Activated T-cell treated with anti-CD3 and anti-CD28 coated beads, Interleukin-2, amount 50 U/mL, for 24 hours (primary cell): Measurements from ENCODE around the gene SLIT1.

ENCODE experiments used
- DNase-seq: peaks from one replicate; pipeline ENCODE4 v3.0.0-alpha.2; 2020
- H3K27ac Mint-ChIP-seq: 2 replicates; pipeline ENCODE4 v1.8.0; 2020; ENCODE audit warnings: mild to moderate bottlenecking, mixed read lengths
- H3K27me3 Mint-ChIP-seq: 2 replicates; pipeline ENCODE4 v1.8.0; 2020; ENCODE audit warnings: mixed read lengths
- H3K36me3 Mint-ChIP-seq: 2 replicates; pipeline ENCODE4 v1.8.0; 2020; ENCODE audit warnings: low read depth, mixed read lengths
- H3K4me1 Mint-ChIP-seq: 2 replicates; pipeline ENCODE4 v1.8.0; 2020; ENCODE audit warnings: low read depth, mixed read lengths
- H3K4me3 Mint-ChIP-seq: 2 replicates; pipeline ENCODE4 v1.8.0; 2020; ENCODE audit warnings: mild to moderate bottlenecking, moderate library complexity, mixed read lengths
- H3K9me3 Mint-ChIP-seq: 2 replicates; pipeline ENCODE4 v1.8.0; 2020; ENCODE audit warnings: mixed read lengths

The SLIT1 gene

DNA sequence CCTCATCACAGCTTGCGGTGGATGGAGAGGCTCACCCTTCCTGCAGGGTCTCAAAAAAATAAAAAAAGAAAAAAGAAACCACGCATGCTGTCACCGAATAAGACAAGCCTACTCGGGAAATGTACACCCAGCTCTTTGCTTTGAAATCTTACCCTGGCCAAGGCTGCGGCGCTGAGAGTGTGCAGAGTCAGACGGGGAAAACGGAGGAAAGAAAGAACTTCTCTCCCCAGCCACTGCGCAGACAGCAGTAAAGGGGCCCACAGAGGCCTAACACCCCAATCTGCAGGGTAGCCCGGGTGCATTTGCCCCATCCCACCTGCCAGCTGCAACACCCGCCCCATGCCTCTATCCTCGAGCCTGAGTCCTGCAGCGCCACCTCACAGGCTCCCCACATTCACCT is 14.8 kb downstream of the SLIT1 start:
- DNase-seq: no peak
- H3K4me1 Mint-ChIP-seq: no peaks in the 10 kb centered on the region
- no peaks in the 10 kb centered on the region for H3K9me3 Mint-ChIP-seq
- no peaks in the 10 kb centered on the region for H3K36me3 Mint-ChIP-seq
- H3K4me3 Mint-ChIP-seq: no peak overlapping the region
- H3K27ac Mint-ChIP-seq: no peak overlapping the region
- peaks cover 23% of the 10 kb centered on the region for H3K27me3 Mint-ChIP-seq

DNA sequence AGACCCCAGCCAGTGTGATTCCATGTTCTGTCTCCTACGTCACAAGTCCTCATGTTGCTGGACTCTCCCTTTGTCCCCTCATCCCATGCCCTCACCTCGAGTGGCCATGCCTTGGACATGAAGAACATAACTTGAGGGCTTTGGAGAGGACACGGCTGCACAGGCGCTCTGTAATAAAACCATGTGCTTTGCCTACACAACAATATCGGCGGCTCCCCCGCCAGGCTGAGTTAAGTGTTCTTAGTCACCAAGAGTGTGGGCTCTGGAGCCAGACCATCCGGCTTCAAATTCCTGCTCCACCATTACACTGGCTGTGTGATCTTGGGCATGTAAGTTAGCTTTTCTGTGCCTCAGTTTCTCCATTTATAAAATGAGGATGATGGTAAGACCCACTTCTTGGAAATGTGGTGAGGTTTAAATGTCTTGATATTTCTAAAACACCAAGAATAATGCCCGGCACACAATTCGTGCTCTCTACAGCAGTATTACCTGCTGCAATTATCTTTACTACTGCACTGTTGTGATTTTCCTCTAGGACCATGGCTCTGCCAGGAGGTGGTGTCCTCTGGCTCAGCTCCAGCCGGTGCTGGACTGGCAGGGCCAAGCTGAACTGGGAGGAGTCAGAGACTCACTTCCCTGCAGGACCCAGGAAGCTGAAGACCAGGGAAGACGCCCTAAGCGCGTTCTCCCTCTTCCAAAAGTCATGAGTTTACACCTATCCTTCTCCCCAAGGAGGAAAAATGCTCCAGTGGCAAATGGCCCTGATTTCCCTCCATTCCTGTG is 15.7 kb downstream of the SLIT1 start:
- Mint-ChIP-seq H3K27me3 (peaks cover 23% of the 10 kb centered on the region), H3K36me3 (no peaks in the 10 kb centered on the region), H3K27ac (no peak overlapping the region), H3K4me1 (no peaks in the 10 kb centered on the region), H3K9me3 (no peaks in the 10 kb centered on the region), H3K4me3 (no peak overlapping the region)
- DNase-seq: no peak

- Mint-ChIP-seq H3K36me3 (no peaks in the 10 kb centered on the region), H3K27ac (no peak overlapping the region), H3K9me3 (no peaks in the 10 kb centered on the region), H3K4me3 (no peak overlapping the region), H3K4me1 (no peaks in the 10 kb centered on the region), H3K27me3 (peaks cover 23% of the 10 kb centered on the region)
- no peak for DNase-seq
These were observed 16.7 kb downstream of the SLIT1 start for GRCh38 chr10:97169063-97169462.

- Mint-ChIP-seq H3K4me3 (no peak overlapping the region), H3K27me3 (peaks cover 23% of the 10 kb centered on the region), H3K9me3 (no peaks in the 10 kb centered on the region), H3K27ac (no peak overlapping the region), H3K4me1 (no peaks in the 10 kb centered on the region), H3K36me3 (no peaks in the 10 kb centered on the region)
- DNase-seq: no peak
These were observed 17.1 kb downstream of the SLIT1 start for GRCh38 chr10:97168645-97169044.

- no peak overlapping the region for H3K27ac Mint-ChIP-seq
- DNase-seq: no peak
- H3K36me3 Mint-ChIP-seq: no peaks in the 10 kb centered on the region
- H3K4me3 Mint-ChIP-seq: no peak overlapping the region
- peaks cover 18% of the 10 kb centered on the region for H3K27me3 Mint-ChIP-seq
- no peaks in the 10 kb centered on the region for H3K9me3 Mint-ChIP-seq
- no peaks in the 10 kb centered on the region for H3K4me1 Mint-ChIP-seq
These were observed 20.3 kb downstream of the SLIT1 start for GRCh38 chr10:97165499-97165898.

DNA sequence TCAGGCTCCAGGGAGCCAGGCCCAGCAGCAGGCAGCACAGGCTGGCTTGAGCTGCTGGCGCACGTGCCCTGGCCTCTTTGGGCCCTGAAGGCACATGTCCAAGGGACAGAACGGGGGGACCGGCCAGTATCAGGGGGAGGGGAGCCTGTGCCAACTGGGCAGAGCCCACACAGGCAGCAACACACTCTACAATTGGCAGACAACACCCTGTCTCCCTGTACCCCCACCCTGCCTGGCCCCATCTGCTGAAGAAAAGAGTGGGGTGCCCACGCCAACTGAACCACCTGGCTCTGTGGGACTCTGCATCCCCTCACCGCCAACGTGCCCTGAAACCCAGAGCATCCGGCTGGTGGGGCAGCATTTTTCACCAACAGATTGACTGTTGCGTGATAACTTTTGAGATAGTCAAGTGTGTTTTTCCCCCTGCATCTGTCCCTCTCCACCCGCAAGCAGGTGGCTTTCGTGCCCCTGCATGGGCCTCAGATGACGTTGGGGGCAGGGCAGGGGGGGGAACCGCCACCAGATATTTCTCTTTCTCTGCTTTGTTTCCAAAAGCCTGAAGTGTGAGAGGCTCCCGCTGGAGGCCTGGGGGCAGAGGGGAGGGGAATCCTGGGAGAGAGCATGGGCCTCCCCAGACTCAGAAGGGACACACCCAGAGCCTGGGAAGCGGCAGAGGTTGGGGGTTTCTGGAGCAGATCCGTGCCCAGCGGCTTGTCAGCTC is 21.8 kb downstream of the SLIT1 start:
- no peak for DNase-seq
- H3K27me3 Mint-ChIP-seq: peaks cover 5% of the 10 kb centered on the region
- no peak overlapping the region for H3K4me3 Mint-ChIP-seq
- H3K9me3 Mint-ChIP-seq: no peaks in the 10 kb centered on the region
- H3K27ac Mint-ChIP-seq: no peak overlapping the region
- no peaks in the 10 kb centered on the region for H3K4me1 Mint-ChIP-seq
- no peaks in the 10 kb centered on the region for H3K36me3 Mint-ChIP-seq

DNA sequence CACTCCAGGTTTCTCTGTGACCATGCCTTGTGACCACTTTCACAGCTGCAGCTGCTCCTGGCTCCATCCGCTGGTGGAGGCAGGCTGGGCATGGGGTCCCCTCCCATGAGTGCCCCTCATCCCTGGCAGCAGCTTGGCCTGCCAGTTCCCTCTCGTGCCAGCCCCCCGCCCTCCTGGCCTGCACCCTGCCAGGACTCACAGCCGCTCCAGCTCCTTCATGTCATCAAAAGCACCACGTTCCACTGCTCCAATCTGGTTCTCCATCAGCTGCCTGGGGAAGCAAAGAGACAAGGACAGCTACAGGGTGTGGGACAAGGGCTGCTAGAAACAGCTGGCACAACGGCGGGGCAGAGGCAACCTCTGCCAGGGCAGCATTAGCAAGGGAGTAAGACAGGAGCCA is 22.6 kb downstream of the SLIT1 start:
- Mint-ChIP-seq H3K27ac (no peak overlapping the region), H3K9me3 (no peaks in the 10 kb centered on the region), H3K4me3 (no peak overlapping the region), H3K36me3 (no peaks in the 10 kb centered on the region), H3K27me3 (no peaks in the 10 kb centered on the region), H3K4me1 (no peaks in the 10 kb centered on the region)
- DNase-seq: no peak

- Mint-ChIP-seq H3K4me3 (no peak overlapping the region), H3K27me3 (no peaks in the 10 kb centered on the region), H3K36me3 (no peaks in the 10 kb centered on the region), H3K9me3 (no peaks in the 10 kb centered on the region), H3K27ac (no peak overlapping the region), H3K4me1 (no peaks in the 10 kb centered on the region)
- no peak for DNase-seq
These were observed 26.0 kb downstream of the SLIT1 start for GRCh38 chr10:97159646-97160305.

DNA sequence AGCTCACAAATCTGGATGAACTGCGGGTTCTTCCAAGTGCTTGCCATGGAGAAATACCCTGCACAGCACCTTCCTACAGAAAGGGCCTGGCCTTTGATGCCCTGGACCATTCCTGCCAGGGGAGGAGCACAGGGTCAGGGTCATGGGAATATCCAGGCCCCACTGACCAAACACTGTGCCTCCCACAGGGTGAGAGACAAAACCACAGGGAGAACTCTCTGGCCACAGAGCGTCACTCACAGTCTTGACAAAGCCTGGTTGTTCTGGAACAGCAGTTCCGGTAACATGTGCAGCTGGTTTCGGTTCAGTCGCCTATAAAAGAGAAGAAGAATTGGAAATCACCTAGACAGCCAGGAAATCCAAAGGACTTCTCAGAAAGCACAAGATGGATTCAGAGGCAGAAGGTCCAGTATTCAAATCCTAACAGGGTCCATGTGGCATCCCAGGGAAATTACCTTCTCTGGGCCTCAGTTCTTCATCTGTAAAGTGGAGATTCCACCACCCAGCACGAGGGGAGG is 28.1 kb downstream of the SLIT1 start:
- no peak for DNase-seq
- Mint-ChIP-seq H3K27ac (no peak overlapping the region), H3K36me3 (no peaks in the 10 kb centered on the region), H3K27me3 (no peaks in the 10 kb centered on the region), H3K4me1 (no peaks in the 10 kb centered on the region), H3K9me3 (no peaks in the 10 kb centered on the region), H3K4me3 (no peak overlapping the region)

DNA sequence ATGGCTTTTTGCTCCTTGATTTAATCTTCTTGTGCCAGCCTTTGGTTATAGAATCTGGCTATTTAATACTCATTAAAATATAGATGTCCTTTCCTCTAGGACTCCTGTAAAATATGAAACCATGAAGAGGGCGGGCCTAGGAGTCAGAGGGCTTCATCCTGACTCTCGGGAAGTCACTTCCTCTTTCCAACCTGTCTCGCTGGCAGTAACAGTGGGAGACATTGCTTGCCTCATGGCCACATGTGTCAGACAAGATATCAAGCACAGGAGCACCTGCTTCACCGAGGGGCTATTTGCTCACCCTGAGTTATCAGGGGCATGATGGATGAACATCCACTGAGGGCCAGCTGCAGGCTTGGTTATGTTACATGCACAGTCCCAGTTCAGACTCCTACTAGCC is 31.0 kb downstream of the SLIT1 start:
- Mint-ChIP-seq H3K4me3 (no peak overlapping the region), H3K27me3 (no peaks in the 10 kb centered on the region), H3K4me1 (no peaks in the 10 kb centered on the region), H3K27ac (no peak overlapping the region), H3K9me3 (no peaks in the 10 kb centered on the region), H3K36me3 (no peaks in the 10 kb centered on the region)
- DNase-seq: no peak

- H3K36me3 Mint-ChIP-seq: no peaks in the 10 kb centered on the region
- no peak overlapping the region for H3K27ac Mint-ChIP-seq
- no peaks in the 10 kb centered on the region for H3K9me3 Mint-ChIP-seq
- H3K27me3 Mint-ChIP-seq: no peaks in the 10 kb centered on the region
- DNase-seq: no peak
- no peak overlapping the region for H3K4me3 Mint-ChIP-seq
- no peaks in the 10 kb centered on the region for H3K4me1 Mint-ChIP-seq
These were observed 31.6 kb downstream of the SLIT1 start for GRCh38 chr10:97154162-97154561.

DNA sequence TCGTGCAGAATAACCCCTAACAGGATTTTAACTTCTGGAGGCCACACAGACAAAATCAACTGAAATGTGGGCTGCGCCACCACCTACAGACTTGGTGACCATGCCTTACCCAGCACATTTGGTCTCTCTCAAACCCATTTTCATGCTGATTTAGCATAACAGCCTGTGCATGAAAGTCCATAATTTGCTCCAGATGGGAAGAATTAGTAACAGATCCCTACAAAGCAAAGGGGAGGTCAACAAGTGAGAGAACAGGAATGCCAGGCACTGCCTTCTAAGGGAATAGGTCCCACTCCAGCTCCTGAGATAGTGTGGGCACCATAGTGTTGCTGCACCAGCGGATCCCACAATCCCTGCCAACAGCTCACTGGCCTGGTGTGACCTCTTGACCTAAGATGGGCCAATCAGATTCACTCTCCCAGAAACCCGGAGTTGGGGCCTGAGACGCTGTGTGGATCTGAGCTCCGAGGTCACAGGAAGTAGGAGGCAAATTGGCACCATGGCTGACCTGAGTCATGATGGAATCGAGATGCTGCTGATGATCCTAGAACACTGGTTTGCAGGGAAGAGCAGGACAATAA is 32.4 kb downstream of the SLIT1 start:
- Mint-ChIP-seq H3K9me3 (no peaks in the 10 kb centered on the region), H3K27ac (no peak overlapping the region), H3K4me3 (no peak overlapping the region), H3K4me1 (no peaks in the 10 kb centered on the region), H3K36me3 (no peaks in the 10 kb centered on the region), H3K27me3 (no peaks in the 10 kb centered on the region)
- DNase-seq: no peak

DNA sequence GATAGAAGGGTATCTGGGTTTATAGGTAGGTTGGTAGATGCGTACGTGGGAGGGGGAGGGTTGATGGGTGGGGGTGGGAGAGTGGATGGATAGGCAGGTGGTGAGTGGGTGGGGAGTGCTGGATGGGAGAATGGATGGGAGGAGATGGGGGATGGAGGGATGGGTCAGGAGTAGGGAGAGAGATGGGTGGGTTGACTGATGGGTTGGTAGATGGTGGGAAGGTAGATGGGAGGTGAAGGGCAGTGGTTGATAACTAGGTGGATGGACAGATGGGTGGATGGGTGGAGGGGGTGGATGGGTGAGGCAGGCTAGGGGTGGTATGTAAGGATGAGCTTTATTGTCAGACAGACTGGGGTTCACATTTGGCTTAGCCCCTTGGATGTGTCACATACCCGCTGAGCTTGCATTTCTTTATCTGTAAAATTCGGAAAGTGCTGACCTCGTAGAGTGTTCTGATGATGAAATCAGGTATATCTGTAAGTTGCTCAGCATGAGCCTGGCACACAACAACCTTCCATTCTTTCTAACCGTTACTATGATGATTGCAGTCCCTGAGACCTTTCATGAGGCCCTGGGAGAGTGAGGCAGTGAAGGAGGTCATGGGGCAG is 34.3 kb downstream of the SLIT1 start:
- Mint-ChIP-seq H3K4me1 (no peaks in the 10 kb centered on the region), H3K4me3 (no peak overlapping the region), H3K36me3 (no peaks in the 10 kb centered on the region), H3K9me3 (no peaks in the 10 kb centered on the region), H3K27ac (no peak overlapping the region), H3K27me3 (no peaks in the 10 kb centered on the region)
- no peak for DNase-seq

- no peak for DNase-seq
- H3K27ac Mint-ChIP-seq: no peak overlapping the region
- no peak overlapping the region for H3K4me3 Mint-ChIP-seq
- H3K4me1 Mint-ChIP-seq: no peaks in the 10 kb centered on the region
- no peaks in the 10 kb centered on the region for H3K9me3 Mint-ChIP-seq
- peaks cover 5% of the 10 kb centered on the region for H3K27me3 Mint-ChIP-seq
- H3K36me3 Mint-ChIP-seq: no peaks in the 10 kb centered on the region
These were observed 35.1 kb downstream of the SLIT1 start for GRCh38 chr10:97150616-97151015.
